HepG2 (cell line): Measurements from ENCODE around the gene ACTRT2. TPM values are rescaled to one million over a fixed set of nuclear protein-coding genes. Genes with fewer than 3 reads are reported as not detected.

Experiments
- ADNP ChIP-seq: sonication (generic); formaldehyde crosslinking; IDR thresholded peaks from 2 replicates; pipeline ENCODE4 v1.4.0; 2020; ENCODE audit warnings: missing genetic modification reagents
- AGO2 ChIP-seq: fragments of 200-400 bp; formaldehyde crosslinking; optimal IDR thresholded peaks from 2 replicates; pipeline ENCODE3; 2017; ENCODE audit warnings: mild to moderate bottlenecking, low read depth, low read length, moderate library complexity
- AKAP8 ChIP-seq: sonication (generic); formaldehyde crosslinking; IDR thresholded peaks from 2 replicates; pipeline ENCODE4 v1.5.1; 2020; ENCODE audit warnings: mild to moderate bottlenecking, missing genetic modification reagents
- CEBPB ChIP-seq: IDR thresholded peaks from 2 replicates; pipeline ENCODE4 v1.6.1; 2011; ENCODE audit warnings: low read depth, low read length, improper control_type of control experiment, borderline replicate concordance
- DR1 ChIP-seq: sonication (generic); formaldehyde crosslinking; IDR thresholded peaks from 2 replicates; pipeline ENCODE4 v1.8.0; 2021; ENCODE audit warnings: mild to moderate bottlenecking, missing genetic modification reagents, inconsistent platforms
- FOXP1 ChIP-seq, 2 experiments: fragments of 450-650 bp in 1 of 2; IDR thresholded peaks; 2 replicates each; pipeline ENCODE4 v1.6.1; 2017 to 2018; ENCODE audit warnings: antibody characterized with exemption in 1 of 2
- HDAC6 ChIP-seq: fragments of 200-600 bp; sonication (generic); IDR thresholded peaks from 2 replicates; pipeline ENCODE4 v1.7.0; 2017; ENCODE audit warnings: mild to moderate bottlenecking, antibody characterized with exemption, low read length, low read depth
- HMG20B ChIP-seq: conservative IDR thresholded peaks from 2 replicates; pipeline ENCODE4 v1.6.1; 2016; ENCODE audit warnings: missing genetic modification reagents, missing compliant biosample characterization
- HNRNPH1 ChIP-seq: fragments of 200-400 bp; formaldehyde crosslinking; optimal IDR thresholded peaks from 2 replicates; pipeline ENCODE3; 2017; ENCODE audit warnings: mild to moderate bottlenecking, low read depth, low read length
- IRF9 ChIP-seq: sonication (generic); formaldehyde crosslinking; IDR thresholded peaks from 2 replicates; pipeline ENCODE4 v1.8.0; 2022; ENCODE audit warnings: missing genetic modification reagents, mild to moderate bottlenecking, borderline replicate concordance
- NCOA1 ChIP-seq: sonication (generic); formaldehyde crosslinking; IDR thresholded peaks from 2 replicates; pipeline ENCODE4 v1.9.0; 2021; ENCODE audit warnings: missing genetic modification reagents
- NFE2L2 ChIP-seq: fragments of 150-350 bp; IDR thresholded peaks from 2 replicates; pipeline ENCODE4 v1.6.1; 2014; ENCODE audit warnings: low read length
- POLR2AphosphoS2 ChIP-seq: IDR thresholded peaks from 2 replicates; pipeline ENCODE4 v1.6.1; 2011; ENCODE audit warnings: low read depth, low read length, improper control_type of control experiment
- POLR2G ChIP-seq: fragments of 200-400 bp; formaldehyde crosslinking; IDR thresholded peaks from 2 replicates; pipeline ENCODE4 v1.6.1; 2018; ENCODE audit warnings: mild to moderate bottlenecking, low read depth, low read length, moderate library complexity
- PRPF4 ChIP-seq: fragments of 200-400 bp; formaldehyde crosslinking; IDR thresholded peaks from 2 replicates; pipeline ENCODE4 v1.6.1; 2016; ENCODE audit warnings: low read length, low read depth; ENCODE audit not compliant: poor library complexity, severe bottlenecking
- SUZ12 ChIP-seq: fragments of 150-350 bp; IDR thresholded peaks from 2 replicates; pipeline ENCODE4 v1.6.1; 2014; ENCODE audit warnings: low read depth, low read length
- YEATS4 ChIP-seq: sonication (generic); formaldehyde crosslinking; IDR thresholded peaks from 2 replicates; pipeline ENCODE4 v1.4.0; 2020; ENCODE audit warnings: missing genetic modification reagents, borderline replicate concordance
- ZNF138 ChIP-seq: sonication (generic); formaldehyde crosslinking; IDR thresholded peaks from 2 replicates; pipeline ENCODE4 v1.5.0; 2020; ENCODE audit warnings: mild to moderate bottlenecking, low read depth, missing genetic modification reagents
- ZNF350 ChIP-seq: sonication (generic); formaldehyde crosslinking; IDR thresholded peaks from 2 replicates; pipeline ENCODE4 v1.4.0; 2020; ENCODE audit warnings: mild to moderate bottlenecking, low read depth, missing genetic modification reagents, borderline replicate concordance
- ZNF383 ChIP-seq: sonication (generic); formaldehyde crosslinking; IDR thresholded peaks from 2 replicates; pipeline ENCODE4 v1.4.0; 2020; ENCODE audit warnings: missing genetic modification reagents, mild to moderate bottlenecking, borderline replicate concordance
- ZNF446 ChIP-seq: sonication (generic); formaldehyde crosslinking; IDR thresholded peaks from 2 replicates; pipeline ENCODE4 v1.5.0; 2020; ENCODE audit warnings: mild to moderate bottlenecking, missing genetic modification reagents
- polyA plus RNA-seq, 8 experiments: library from polyadenylated mRNA; depleted of rRNA in 3 of 8; stranded (reverse) in 7 of 8; unstranded in 1 of 8; fragments of >200 nt; fragmentation: Illumina TruSeq in 4 of 8; extraction: Trizol in 4 of 8; gene quantifications; 2 replicates each; pipeline versions ENCODE4 v1.2.1 to v1.2.3, GENCODE V29; 2011 to 2016; ENCODE audit warnings: low read depth in 4 of 8, missing spikeins in 1 of 8, mixed read lengths in 1 of 8; ENCODE audit not compliant: insufficient read depth in 1 of 8
- total RNA-seq, 5 experiments: library from RNA; depleted of rRNA; stranded (reverse); fragments of >200 nt; fragmentation: Illumina TruSeq; extraction: Trizol; gene quantifications; 2 replicates each; pipeline ENCODE4 v1.2.3, GENCODE V29; 2016; ENCODE audit warnings: low read depth in 1 of 5

The ACTRT2 gene
- total and polyA plus RNA-seq, 2 of the 13 experiments (the other 11 are each of a cell fraction or from before 2014, with no cell fraction given) = not detected

GRCh38 chr1:3063379-3064295, 42.4 kb downstream of the ACTRT2 start (continued):
- no peak for TF ChIP-seq DR1 (CRISPR knock-in tag)
- no peak for TF ChIP-seq ZNF138 (CRISPR knock-in tag)
- TF ChIP-seq AGO2 = peak; percentile 14
- no peak for TF ChIP-seq SUZ12
- TF ChIP-seq PRPF4 = no peak
- no peak for TF ChIP-seq IRF9 (CRISPR knock-in tag)
- no peak for TF ChIP-seq POLR2AphosphoS2
- TF ChIP-seq ZNF383 = no peak
- TF ChIP-seq POLR2G = no peak
- no peak for TF ChIP-seq ZNF446 (CRISPR knock-in tag)
- TF ChIP-seq YEATS4 (CRISPR knock-in tag) = no peak
- no peak for TF ChIP-seq FOXP1 (IDR thresholded peaks at IDR 0.05)
- no peak for TF ChIP-seq FOXP1 (CRISPR knock-in tag; IDR thresholded peaks at IDR 0.05)
- no peak for TF ChIP-seq ZNF350 (CRISPR knock-in tag)
- TF ChIP-seq NCOA1 = no peak
- TF ChIP-seq HNRNPH1 = no peak
- 0 out of 2 replicates have a peak, but pooled peaks have one; percentile 21 for TF ChIP-seq AKAP8 (CRISPR knock-in tag)
- TF ChIP-seq NFE2L2 = no peak
- TF ChIP-seq HDAC6 = no peak
- TF ChIP-seq HMG20B (CRISPR knock-in tag) = no peak
- TF ChIP-seq ADNP = no peak
- no peak for TF ChIP-seq CEBPB
